ENCODE measurements around the gene TRIM9.

The TRIM9 gene

GRCh38 chr14:51014086-51014485, 80.8 kb downstream of the TRIM9 start:
- H3K27ac ChIP-seq (ENCODE audit: low read depth, low read length): no peak overlapping the region
- no peak overlapping the region for H3K9ac ChIP-seq (ENCODE audit: low read length in 5 of 5)
- no peak overlapping the region for H3K4me3 ChIP-seq (ENCODE audit: low read depth in 1 of 5, low read length in 5 of 5)
- H3K4me1 ChIP-seq (ENCODE audit: control insufficient read depth in 5 of 5, insufficient read depth in 5 of 5, low read length in 5 of 5): no peaks in the 10 kb centered on the region
- no peaks in the 10 kb centered on the region for H3K36me3 ChIP-seq (ENCODE audit: control insufficient read depth in 5 of 5, insufficient read depth in 5 of 5, low read length in 5 of 5)
- H3K9me3 ChIP-seq (ENCODE audit: control insufficient read depth in 5 of 5, low read length in 5 of 5): no peaks in the 10 kb centered on the region
- H3K27me3 ChIP-seq (ENCODE audit: control insufficient read depth in 5 of 5, insufficient read depth in 4 of 5, low read length in 5 of 5): no peaks in the 10 kb centered on the region

- Histone ChIP-seq H3K9me3 (ENCODE audit: control insufficient read depth in 5 of 5, low read length in 5 of 5) (no peaks in the 10 kb centered on the region), H3K36me3 (ENCODE audit: control insufficient read depth in 5 of 5, insufficient read depth in 5 of 5, low read length in 5 of 5) (no peaks in the 10 kb centered on the region), H3K4me1 (ENCODE audit: control insufficient read depth in 5 of 5, insufficient read depth in 5 of 5, low read length in 5 of 5) (peaks cover 0 to 4% (median 0%) of the 10 kb centered on the region in 5 donors), H3K9ac (ENCODE audit: low read length in 5 of 5) (no peak overlapping the region), H3K4me3 (ENCODE audit: low read depth in 1 of 5, low read length in 5 of 5) (no peak overlapping the region), H3K27ac (ENCODE audit: low read depth, low read length) (no peak overlapping the region), H3K27me3 (ENCODE audit: control insufficient read depth in 5 of 5, insufficient read depth in 4 of 5, low read length in 5 of 5) (no peaks in the 10 kb centered on the region)
Measured at GRCh38 chr14:51012055-51012454, 82.8 kb downstream of the TRIM9 start.

DNA sequence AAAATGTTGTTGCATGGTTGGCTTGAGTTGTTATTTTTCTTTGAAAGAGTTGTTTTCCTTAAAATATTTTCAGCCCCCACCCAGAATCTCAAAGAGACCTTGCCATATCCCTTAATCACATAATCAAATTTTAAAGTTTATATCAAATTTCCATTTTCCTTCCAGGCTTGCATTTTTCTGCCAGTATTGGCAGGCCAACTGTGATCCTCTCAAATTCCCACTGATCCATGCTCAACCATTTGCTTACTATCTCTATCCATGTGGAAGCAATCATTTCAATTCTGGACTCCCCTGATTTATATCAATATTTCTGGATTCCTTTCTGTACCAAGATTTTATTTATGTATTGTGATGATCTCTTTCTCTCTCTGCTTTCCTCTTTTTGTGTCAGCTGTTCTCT, 86.5 kb downstream of the TRIM9 start:
- Histone ChIP-seq H3K9me3 (ENCODE audit: control insufficient read depth in 5 of 5, low read length in 5 of 5) (no peaks in the 10 kb centered on the region), H3K4me1 (ENCODE audit: control insufficient read depth in 5 of 5, insufficient read depth in 5 of 5, low read length in 5 of 5) (peaks cover 0 to 21% (median 11%) of the 10 kb centered on the region in 5 donors), H3K27ac (ENCODE audit: low read depth, low read length) (no peak overlapping the region), H3K27me3 (ENCODE audit: control insufficient read depth in 5 of 5, insufficient read depth in 4 of 5, low read length in 5 of 5) (no peaks in the 10 kb centered on the region), H3K36me3 (ENCODE audit: control insufficient read depth in 5 of 5, insufficient read depth in 5 of 5, low read length in 5 of 5) (no peaks in the 10 kb centered on the region), H3K4me3 (ENCODE audit: low read depth in 1 of 5, low read length in 5 of 5) (no peak overlapping the region), H3K9ac (ENCODE audit: low read length in 5 of 5) (no peak overlapping the region)

DNA sequence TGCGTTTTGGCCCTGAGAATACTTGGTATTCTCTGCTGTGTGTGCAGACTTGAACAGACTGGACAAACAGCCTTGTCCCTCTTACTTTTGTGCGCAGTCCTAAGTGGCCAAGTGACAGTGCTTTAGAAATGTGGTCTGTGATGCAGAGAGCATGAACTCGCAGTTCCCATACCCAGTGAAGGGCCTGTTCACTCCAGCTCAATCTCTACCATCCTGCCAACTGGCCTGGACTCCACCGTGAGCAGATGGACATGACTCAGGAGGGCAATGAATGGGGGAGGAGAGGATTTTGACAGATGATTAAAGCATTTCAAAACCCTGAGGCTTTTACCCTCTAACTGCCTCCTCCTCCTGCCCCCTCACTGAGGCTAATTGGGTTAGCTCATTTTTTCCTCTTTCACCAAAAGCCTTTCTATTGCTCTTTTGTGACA, 88.1 kb downstream of the TRIM9 start:
- no peak overlapping the region for H3K27ac ChIP-seq (ENCODE audit: low read depth, low read length)
- no peak overlapping the region for H3K4me3 ChIP-seq (ENCODE audit: low read depth in 1 of 5, low read length in 5 of 5)
- H3K9ac ChIP-seq (ENCODE audit: low read length in 5 of 5): no peak overlapping the region
- no peaks in the 10 kb centered on the region for H3K27me3 ChIP-seq (ENCODE audit: control insufficient read depth in 5 of 5, insufficient read depth in 4 of 5, low read length in 5 of 5)
- H3K36me3 ChIP-seq (ENCODE audit: control insufficient read depth in 5 of 5, insufficient read depth in 5 of 5, low read length in 5 of 5): no peaks in the 10 kb centered on the region
- H3K9me3 ChIP-seq (ENCODE audit: control insufficient read depth in 5 of 5, low read length in 5 of 5): no peaks in the 10 kb centered on the region
- H3K4me1 ChIP-seq (ENCODE audit: control insufficient read depth in 5 of 5, insufficient read depth in 5 of 5, low read length in 5 of 5): peaks cover 0 to 21% (median 11%) of the 10 kb centered on the region in 5 donors

DNA sequence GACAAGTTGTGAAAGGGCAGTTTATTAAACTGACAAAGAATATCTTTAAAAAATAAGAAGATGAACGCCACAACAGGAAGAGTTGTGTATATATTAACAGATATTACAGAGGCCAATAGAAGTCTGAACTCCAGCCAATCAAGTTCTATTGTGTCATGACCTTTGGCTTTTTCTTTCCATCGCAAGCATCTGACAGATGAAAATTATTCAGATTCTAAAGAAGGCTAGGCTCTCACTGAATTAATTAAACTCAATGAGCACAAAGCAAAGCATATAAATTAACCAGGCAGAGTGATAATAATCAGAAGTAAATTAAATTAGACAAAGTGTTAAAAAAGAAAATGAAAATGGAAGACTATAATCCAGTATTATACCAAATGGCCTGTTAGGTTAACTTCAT, 88.6 kb downstream of the TRIM9 start:
- no peak overlapping the region for H3K9ac ChIP-seq (ENCODE audit: low read length in 5 of 5)
- no peaks in the 10 kb centered on the region for H3K36me3 ChIP-seq (ENCODE audit: control insufficient read depth in 5 of 5, insufficient read depth in 5 of 5, low read length in 5 of 5)
- H3K27me3 ChIP-seq (ENCODE audit: control insufficient read depth in 5 of 5, insufficient read depth in 4 of 5, low read length in 5 of 5): no peaks in the 10 kb centered on the region
- no peak overlapping the region for H3K4me3 ChIP-seq (ENCODE audit: low read depth in 1 of 5, low read length in 5 of 5)
- H3K27ac ChIP-seq (ENCODE audit: low read depth, low read length): no peak overlapping the region
- no peaks in the 10 kb centered on the region for H3K9me3 ChIP-seq (ENCODE audit: control insufficient read depth in 5 of 5, low read length in 5 of 5)
- H3K4me1 ChIP-seq (ENCODE audit: control insufficient read depth in 5 of 5, insufficient read depth in 5 of 5, low read length in 5 of 5): peaks cover 0 to 21% (median 11%) of the 10 kb centered on the region in 5 donors

- Histone ChIP-seq H3K27ac (ENCODE audit: low read depth, low read length) (no peak overlapping the region), H3K27me3 (ENCODE audit: control insufficient read depth in 5 of 5, insufficient read depth in 4 of 5, low read length in 5 of 5) (no peaks in the 10 kb centered on the region), H3K36me3 (ENCODE audit: control insufficient read depth in 5 of 5, insufficient read depth in 5 of 5, low read length in 5 of 5) (no peaks in the 10 kb centered on the region), H3K4me3 (ENCODE audit: low read depth in 1 of 5, low read length in 5 of 5) (no peak overlapping the region), H3K9me3 (ENCODE audit: control insufficient read depth in 5 of 5, low read length in 5 of 5) (no peaks in the 10 kb centered on the region), H3K4me1 (ENCODE audit: control insufficient read depth in 5 of 5, insufficient read depth in 5 of 5, low read length in 5 of 5) (peaks cover 0 to 21% (median 11%) of the 10 kb centered on the region in 5 donors), H3K9ac (ENCODE audit: low read length in 5 of 5) (no peak overlapping the region)
Measured at GRCh38 chr14:51004801-51005526, 89.9 kb downstream of the TRIM9 start.

GRCh38 chr14:51004352-51004800, 90.5 kb downstream of the TRIM9 start:
- H3K9ac ChIP-seq (ENCODE audit: low read length in 5 of 5): no peak overlapping the region
- no peak overlapping the region for H3K4me3 ChIP-seq (ENCODE audit: low read depth in 1 of 5, low read length in 5 of 5)
- H3K27ac ChIP-seq (ENCODE audit: low read depth, low read length): no peak overlapping the region
- H3K36me3 ChIP-seq (ENCODE audit: control insufficient read depth in 5 of 5, insufficient read depth in 5 of 5, low read length in 5 of 5): no peaks in the 10 kb centered on the region
- no peaks in the 10 kb centered on the region for H3K27me3 ChIP-seq (ENCODE audit: control insufficient read depth in 5 of 5, insufficient read depth in 4 of 5, low read length in 5 of 5)
- no peaks in the 10 kb centered on the region for H3K9me3 ChIP-seq (ENCODE audit: control insufficient read depth in 5 of 5, low read length in 5 of 5)
- peaks cover 0 to 21% (median 11%) of the 10 kb centered on the region in 5 donors for H3K4me1 ChIP-seq (ENCODE audit: control insufficient read depth in 5 of 5, insufficient read depth in 5 of 5, low read length in 5 of 5)

- Histone ChIP-seq H3K4me1 (ENCODE audit: control insufficient read depth in 5 of 5, insufficient read depth in 5 of 5, low read length in 5 of 5) (peaks cover 0 to 21% (median 11%) of the 10 kb centered on the region in 5 donors), H3K27me3 (ENCODE audit: control insufficient read depth in 5 of 5, insufficient read depth in 4 of 5, low read length in 5 of 5) (no peaks in the 10 kb centered on the region), H3K9me3 (ENCODE audit: control insufficient read depth in 5 of 5, low read length in 5 of 5) (no peaks in the 10 kb centered on the region), H3K4me3 (ENCODE audit: low read depth in 1 of 5, low read length in 5 of 5) (no peak overlapping the region), H3K27ac (ENCODE audit: low read depth, low read length) (no peak overlapping the region), H3K36me3 (ENCODE audit: control insufficient read depth in 5 of 5, insufficient read depth in 5 of 5, low read length in 5 of 5) (no peaks in the 10 kb centered on the region), H3K9ac (ENCODE audit: low read length in 5 of 5) (no peak overlapping the region)
Measured at GRCh38 chr14:51002406-51002999, 92.4 kb downstream of the TRIM9 start.

GRCh38 chr14:51000566-51000965, 94.3 kb downstream of the TRIM9 start:
- H3K27me3 ChIP-seq (ENCODE audit: control insufficient read depth in 5 of 5, insufficient read depth in 4 of 5, low read length in 5 of 5): no peaks in the 10 kb centered on the region
- no peak overlapping the region for H3K9ac ChIP-seq (ENCODE audit: low read length in 5 of 5)
- no peak overlapping the region for H3K4me3 ChIP-seq (ENCODE audit: low read depth in 1 of 5, low read length in 5 of 5)
- no peaks in the 10 kb centered on the region for H3K36me3 ChIP-seq (ENCODE audit: control insufficient read depth in 5 of 5, insufficient read depth in 5 of 5, low read length in 5 of 5)
- H3K4me1 ChIP-seq (ENCODE audit: control insufficient read depth in 5 of 5, insufficient read depth in 5 of 5, low read length in 5 of 5): peaks cover 0 to 8% (median 6%) of the 10 kb centered on the region in 5 donors
- H3K9me3 ChIP-seq (ENCODE audit: control insufficient read depth in 5 of 5, low read length in 5 of 5): no peaks in the 10 kb centered on the region
- H3K27ac ChIP-seq (ENCODE audit: low read depth, low read length): no peak overlapping the region

DNA sequence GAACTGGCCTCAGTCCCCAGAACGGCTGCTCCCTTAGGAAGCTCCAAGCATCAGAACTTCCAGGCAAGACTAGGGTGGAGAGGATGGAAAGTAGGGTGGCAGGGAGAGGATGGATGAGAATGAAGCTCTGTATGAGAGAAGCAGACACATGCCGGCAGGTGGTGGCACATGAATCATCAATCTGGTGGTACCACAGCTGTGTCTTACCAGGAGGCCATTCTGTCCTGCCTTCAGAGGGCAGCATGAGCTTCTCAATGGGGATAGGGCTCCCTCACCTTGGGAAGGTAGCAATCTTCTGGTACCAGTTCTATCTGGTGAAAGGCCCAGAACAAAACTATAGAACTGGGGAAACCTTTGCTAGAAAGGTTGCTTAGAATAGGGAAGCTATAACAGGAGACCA, 95.2 kb downstream of the TRIM9 start:
- Histone ChIP-seq H3K4me1 (ENCODE audit: control insufficient read depth in 5 of 5, insufficient read depth in 5 of 5, low read length in 5 of 5) (peaks cover 0 to 4% (median under 1%) of the 10 kb centered on the region in 5 donors), H3K36me3 (ENCODE audit: control insufficient read depth in 5 of 5, insufficient read depth in 5 of 5, low read length in 5 of 5) (no peaks in the 10 kb centered on the region), H3K27ac (ENCODE audit: low read depth, low read length) (no peak overlapping the region), H3K9ac (ENCODE audit: low read length in 5 of 5) (no peak overlapping the region), H3K4me3 (ENCODE audit: low read depth in 1 of 5, low read length in 5 of 5) (no peak overlapping the region), H3K9me3 (ENCODE audit: control insufficient read depth in 5 of 5, low read length in 5 of 5) (no peaks in the 10 kb centered on the region), H3K27me3 (ENCODE audit: control insufficient read depth in 5 of 5, insufficient read depth in 4 of 5, low read length in 5 of 5) (no peaks in the 10 kb centered on the region)

Measured in subcutaneous abdominal adipose tissue (tissue), 5 donors.